Esophagus muscularis mucosa (tissue), 4 donors: ENCODE measurements around the gene ASAH2B. TPM values are rescaled to one million over a fixed set of nuclear protein-coding genes. Genes with fewer than 3 reads are reported as not detected.

Experiments
- DNase-seq: peaks from one replicate; pipeline ENCODE4 v3.0.0-alpha.2; 2017; ENCODE audit errors: extremely low spot score
- H3K27ac ChIP-seq, 4 donors: fragments of 200-600 bp; sonication (generic); replicated peaks in 1 of 4; 1 replicate in 3 of 4; 2 replicates in 1 of 4; pipeline ENCODE4 v1.5.1; 2016 to 2019; ENCODE audit warnings: mild to moderate bottlenecking in 1 of 4
- H3K27me3 ChIP-seq, 4 donors: fragments of 200-600 bp; sonication (generic); one replicate each; pipeline versions ENCODE4 v1.5.1 to v1.6.0; 2016 to 2019
- H3K36me3 ChIP-seq, 4 donors: fragments of 200-600 bp; sonication (generic); one replicate each; pipeline ENCODE4 v1.5.1; 2016 to 2019
- H3K4me1 ChIP-seq, 4 donors: fragments of 200-600 bp; sonication (generic); one replicate each; pipeline ENCODE4 v1.5.1; 2016 to 2019
- H3K4me3 ChIP-seq, 4 donors: fragments of 200-600 bp; sonication (generic); 1 replicate in 2 of 4; 2 replicates in 2 of 4; pipeline ENCODE4 v1.5.1; 2016 to 2019; ENCODE audit warnings: mild to moderate bottlenecking in 4 of 4, moderate library complexity in 1 of 4
- H3K9me3 ChIP-seq, 4 donors: fragments of 200-600 bp; sonication (generic); 1 replicate in 3 of 4; 2 replicates in 1 of 4; pipeline ENCODE4 v1.5.1; 2016 to 2019
- CTCF ChIP-seq, 3 experiments: fragments of 200-600 bp in 2 of 3; fragments of 450-650 bp in 1 of 3; sonication (generic) in 2 of 3; IDR thresholded peaks; one replicate each; pipeline ENCODE4 v1.5.1; 2017 to 2019; ENCODE audit warnings: antibody characterized with exemption in 3 of 3, mild to moderate bottlenecking in 2 of 3, moderate library complexity in 1 of 3
- EP300 ChIP-seq: sonication (generic); formaldehyde crosslinking; IDR thresholded peaks from one replicate; pipeline ENCODE4 v1.6.1; 2017; ENCODE audit warnings: antibody characterized with exemption
- POLR2A ChIP-seq: fragments of 450-650 bp; IDR thresholded peaks from one replicate; pipeline ENCODE4 v1.6.1; 2017; ENCODE audit warnings: antibody characterized with exemption, moderate library complexity, mild to moderate bottlenecking, low read depth
- POLR2AphosphoS5 ChIP-seq, 2 donors: sonication (generic); formaldehyde crosslinking; IDR thresholded peaks; one replicate each; pipeline ENCODE4 v1.6.1; 2017; ENCODE audit warnings: antibody characterized with exemption in 2 of 2
- WGBS: methylation state at CpG from one replicate; pipeline ENCODE4 v1.1.5; 2018; 5-methylcytosine and 5-hydroxymethylcytosine counted together
- intact Hi-C: fragments of 100-400 bp; cut with DNase I; formaldehyde crosslinking; loops from one replicate; pipeline ENCODE4 v1.15.1; 2023
- total RNA-seq, 4 donors: library from RNA; depleted of rRNA; stranded (reverse); fragments of >200 nt; gene quantifications; one replicate each; pipeline versions ENCODE4 v1.1.0 to v1.2.1, GENCODE V29; 2016

Gene ASAH2B
- total RNA-seq, 4 donors from 2014 or later, result 0.66 to 2.9 (median 1.7) TPM

- intact Hi-C loops, result no loop called here
- H3K4me3 ChIP-seq, result no peak overlapping the region
- no peak for DNase-seq
- TF ChIP-seq POLR2AphosphoS5 (IDR thresholded peaks at IDR 0.05), result no peak
- peak in 1 of 3 experiments; percentile 8 for TF ChIP-seq CTCF (IDR thresholded peaks at IDR 0.05)
- TF ChIP-seq EP300, result no peak
- TF ChIP-seq POLR2A, result no peak
- H3K27me3 ChIP-seq, result no peaks in the 10 kb centered on the region
- H3K9me3 ChIP-seq, result no peaks in the 10 kb centered on the region
- H3K36me3 ChIP-seq, result no peaks in the 10 kb centered on the region
- H3K4me1 ChIP-seq, result no peaks in the 10 kb centered on the region
- H3K27ac ChIP-seq, result no peak overlapping the region
- 45% methylated on average over 1 of the region's 1 CpG for WGBS
Measured at GRCh38 chr10:50788951-50789945, 49.5 kb downstream of the ASAH2B start.

GRCh38 chr10:50794490-50794889, 54.8 kb downstream of the ASAH2B start:
- H3K4me3 ChIP-seq, result no peak overlapping the region
- intact Hi-C loops, result no loop called here
- DNase-seq, result no peak
- H3K27me3 ChIP-seq, result no peaks in the 10 kb centered on the region
- TF ChIP-seq EP300, result no peak
- TF ChIP-seq POLR2AphosphoS5 (IDR thresholded peaks at IDR 0.05), result no peak
- no peak for TF ChIP-seq POLR2A
- no peak for TF ChIP-seq CTCF (IDR thresholded peaks at IDR 0.05)
- no peaks in the 10 kb centered on the region for H3K36me3 ChIP-seq
- H3K27ac ChIP-seq, result no peak overlapping the region
- no peaks in the 10 kb centered on the region for H3K9me3 ChIP-seq
- no peaks in the 10 kb centered on the region for H3K4me1 ChIP-seq

GRCh38 chr10:50796693-50797092, 57.0 kb downstream of the ASAH2B start:
- no peaks in the 10 kb centered on the region for H3K4me1 ChIP-seq
- H3K9me3 ChIP-seq, result no peaks in the 10 kb centered on the region
- intact Hi-C loops, result no loop called here
- no peak overlapping the region for H3K27ac ChIP-seq
- WGBS, result 88% methylated on average over 1 of the region's 1 CpG
- no peak for TF ChIP-seq CTCF (IDR thresholded peaks at IDR 0.05)
- TF ChIP-seq EP300, result no peak
- TF ChIP-seq POLR2A, result no peak
- no peak for TF ChIP-seq POLR2AphosphoS5 (IDR thresholded peaks at IDR 0.05)
- H3K27me3 ChIP-seq, result no peaks in the 10 kb centered on the region
- no peak overlapping the region for H3K4me3 ChIP-seq
- H3K36me3 ChIP-seq, result no peaks in the 10 kb centered on the region
- no peak for DNase-seq

- H3K4me1 ChIP-seq, result no peaks in the 10 kb centered on the region
- H3K27ac ChIP-seq, result no peak overlapping the region
- TF ChIP-seq POLR2A (no peak), EP300 (no peak), POLR2AphosphoS5 (IDR thresholded peaks at IDR 0.05) (no peak), CTCF (IDR thresholded peaks at IDR 0.05) (no peak)
- no peaks in the 10 kb centered on the region for H3K9me3 ChIP-seq
- intact Hi-C loops, result no loop called here
- 74% methylated on average over 3 of the region's 3 CpGs for WGBS
- H3K36me3 ChIP-seq, result no peaks in the 10 kb centered on the region
- H3K4me3 ChIP-seq, result no peak overlapping the region
- H3K27me3 ChIP-seq, result no peaks in the 10 kb centered on the region
- no peak for DNase-seq
Measured at GRCh38 chr10:50798297-50798696, 58.6 kb downstream of the ASAH2B start.
